ENCODE data around the gene LYPD3.

LYPD3 gene

GRCh38 chr19:43430142-43430710 lies 35.2 kb downstream of the LYPD3 start:
- no peak for DNase-seq

- no peak for DNase-seq
These were observed 36.0 kb downstream of the LYPD3 start for GRCh38 chr19:43429395-43429794.

GRCh38 chr19:43425567-43426392 lies 39.6 kb downstream of the LYPD3 start:
- DNase-seq = no peak

- DNase-seq = no peak
These were observed 41.6 kb downstream of the LYPD3 start for GRCh38 chr19:43423779-43424178.

GRCh38 chr19:43422689-43423066 lies 42.7 kb downstream of the LYPD3 start:
- DNase-seq = no peak

- DNase-seq = no peak
These were observed 43.3 kb downstream of the LYPD3 start for GRCh38 chr19:43422000-43422688.

GRCh38 chr19:43420954-43421353 lies 44.5 kb downstream of the LYPD3 start:
- DNase-seq = no peak

- no peak for DNase-seq
These were observed 48.3 kb downstream of the LYPD3 start for GRCh38 chr19:43416951-43417623.

- no peak for DNase-seq
These were observed 50.9 kb downstream of the LYPD3 start, which contains the start of gene TEX101 for GRCh38 chr19:43414554-43414953. Gene TEX101, plus strand, starts transcription at chr19:43414890. Its CDS starts 1,030 bp downstream, at chr19:43415920.

GRCh38 chr19:43412441-43412840 lies 53.0 kb downstream of the LYPD3 start:
- no peak for DNase-seq
